NCI-H1694 (cell line): ENCODE measurements around the gene DNAH2.

ENCODE experiments used
- DNase-seq: peaks from one replicate; lab custom pipeline; 2025; lab: John Stamatoyannopoulos, UW

Gene DNAH2

GRCh38 chr17:7727886-7728285 lies 10.3 kb downstream of the DNAH2 start:
- DNase-seq: no peak

- no peak for DNase-seq
These were observed 12.3 kb downstream of the DNAH2 start for GRCh38 chr17:7729816-7730215.

- DNase-seq: no peak
These were observed 15.5 kb downstream of the DNAH2 start for GRCh38 chr17:7732981-7733539.

DNA sequence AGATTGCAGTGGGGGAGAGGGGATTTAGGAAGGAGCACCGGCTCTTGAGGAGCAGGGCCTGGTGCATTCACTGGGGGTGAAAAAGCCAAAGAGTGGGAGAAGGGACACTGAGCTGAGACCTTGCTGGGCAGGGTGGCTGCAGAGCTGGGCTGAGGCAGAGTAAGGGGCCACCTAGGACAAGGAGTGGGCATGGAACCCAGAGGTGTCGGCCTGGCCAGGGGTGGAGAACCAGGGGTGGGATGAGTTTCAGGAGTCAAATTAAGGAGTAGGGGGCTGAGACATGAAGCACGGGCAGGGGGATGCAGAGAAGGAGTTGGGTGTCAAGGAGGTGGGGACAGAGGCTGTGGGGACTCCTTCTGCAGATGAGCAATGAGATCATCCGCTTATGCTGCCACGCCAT lies 20.1 kb downstream of the DNAH2 start:
- DNase-seq: no peak

DNA sequence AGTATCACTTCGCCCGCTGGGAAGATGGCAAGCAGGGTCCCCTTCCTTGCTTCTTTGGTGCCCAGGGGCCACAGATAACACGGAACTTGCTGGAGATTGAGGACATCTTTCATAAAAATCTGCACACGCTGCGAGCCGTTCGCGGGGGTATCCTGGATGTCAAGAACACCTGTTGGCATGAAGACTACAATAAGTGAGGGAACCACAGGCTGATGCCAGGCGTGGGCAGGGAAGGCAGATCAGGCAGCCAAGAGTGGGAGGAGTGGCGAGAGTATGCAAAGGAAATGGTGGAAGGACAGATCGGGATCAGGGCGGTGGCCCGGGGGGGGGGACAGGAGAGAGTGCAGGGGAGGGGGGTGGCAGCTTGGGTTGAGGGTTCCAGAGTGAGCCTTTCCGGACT lies 22.2 kb downstream of the DNAH2 start:
- DNase-seq: no peak

GRCh38 chr17:7740481-7741001 lies 23.0 kb downstream of the DNAH2 start:
- DNase-seq: no peak

DNA sequence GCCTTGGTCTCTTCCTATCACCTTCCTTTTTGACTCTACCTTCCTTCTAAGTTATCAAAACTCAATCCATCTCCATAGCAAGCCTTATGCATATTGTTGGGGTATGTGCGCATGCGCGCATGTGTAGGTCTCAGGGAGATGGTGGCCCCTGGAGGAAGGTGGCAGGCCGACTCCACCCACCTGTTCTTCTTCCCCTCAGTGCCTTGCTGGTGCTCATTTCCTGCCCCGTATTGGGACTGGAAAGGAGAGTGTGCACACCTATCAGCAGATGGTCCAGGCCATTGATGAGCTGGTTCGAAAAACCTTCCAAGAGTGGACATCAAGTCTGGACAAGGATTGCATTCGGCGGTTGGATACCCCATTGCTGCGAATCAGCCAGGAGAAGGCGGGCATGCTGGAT lies 25.2 kb downstream of the DNAH2 start:
- DNase-seq: no peak

DNA sequence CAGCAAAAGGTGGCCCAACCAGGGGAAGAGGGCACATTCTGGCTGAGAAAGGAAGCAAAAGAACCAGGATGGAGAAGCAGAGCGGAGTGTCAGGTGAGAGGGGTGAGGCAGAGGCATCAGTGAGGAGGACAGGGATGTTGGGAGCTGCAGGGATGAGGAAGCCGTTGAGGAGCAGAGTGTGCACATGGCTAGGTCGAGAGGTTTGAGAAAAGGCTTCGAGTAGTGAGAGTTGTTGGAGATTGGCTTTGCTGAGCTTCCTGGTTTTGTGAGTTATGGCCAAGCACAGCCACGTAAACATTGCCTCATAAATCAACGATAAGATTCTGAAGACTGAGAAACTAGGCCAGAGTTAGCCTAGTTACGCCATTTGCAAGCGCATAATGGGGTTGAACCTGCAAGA lies 26.9 kb downstream of the DNAH2 start:
- DNase-seq: no peak

DNA sequence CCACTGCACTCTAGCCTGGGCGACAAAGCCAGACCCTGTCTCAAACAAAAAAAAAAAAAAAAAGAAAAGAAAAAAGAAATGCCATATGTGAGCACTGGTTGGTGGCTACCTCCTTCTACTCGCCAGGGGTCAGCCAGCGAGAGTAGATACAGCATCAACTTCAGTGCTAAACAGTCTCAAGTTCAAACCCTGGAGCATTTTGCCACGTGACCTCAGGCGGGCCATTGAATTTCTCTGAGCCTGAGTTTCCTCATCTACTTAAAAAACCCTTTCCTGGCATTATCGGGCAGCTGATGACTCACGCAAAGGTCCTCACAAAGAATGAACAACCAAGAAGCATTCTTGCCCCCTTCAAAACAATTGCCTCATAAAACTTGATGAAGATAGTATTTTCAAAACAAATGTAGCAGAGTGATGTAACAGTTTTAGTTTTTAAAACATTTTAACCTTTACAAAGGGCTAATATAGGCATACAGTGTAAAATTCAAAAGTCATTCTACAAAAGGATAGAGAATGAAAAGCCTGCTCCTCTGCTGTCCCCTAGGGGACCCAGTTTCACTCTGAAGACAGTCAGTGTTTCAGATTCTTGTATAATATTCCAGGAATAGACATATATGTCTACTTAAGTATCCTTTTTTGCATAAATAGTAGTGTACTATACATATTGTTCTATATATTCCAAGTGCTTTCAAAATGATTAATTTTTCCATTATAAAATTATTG lies 28.4 kb downstream of the DNAH2 start:
- no peak for DNase-seq

GRCh38 chr17:7747635-7748071 lies 30.1 kb downstream of the DNAH2 start:
- DNase-seq: no peak

GRCh38 chr17:7748076-7748775 lies 30.7 kb downstream of the DNAH2 start:
- no peak for DNase-seq

- DNase-seq: no peak
These were observed 32.8 kb downstream of the DNAH2 start for GRCh38 chr17:7750321-7750821.

DNA sequence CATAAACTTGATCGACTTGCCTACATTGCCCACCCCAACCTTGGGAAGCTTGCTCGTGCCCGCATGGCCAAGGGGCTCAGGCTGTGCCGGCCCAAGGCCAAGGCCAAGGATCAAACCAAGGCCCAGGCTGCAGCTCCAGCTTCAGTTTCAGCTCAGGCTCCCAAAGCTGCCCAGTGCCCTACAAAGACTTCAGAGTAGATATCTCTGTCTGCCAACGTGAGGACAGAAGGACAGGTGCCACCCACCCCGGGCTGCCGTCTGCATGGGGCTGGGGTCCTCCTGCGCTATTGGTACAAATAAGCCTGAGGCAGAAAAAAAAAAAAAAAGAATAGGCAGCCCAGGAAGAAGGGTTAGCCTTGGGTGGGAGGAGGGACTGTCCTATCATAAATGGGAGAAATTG lies 37.1 kb downstream of the DNAH2 start:
- DNase-seq: no peak

DNA sequence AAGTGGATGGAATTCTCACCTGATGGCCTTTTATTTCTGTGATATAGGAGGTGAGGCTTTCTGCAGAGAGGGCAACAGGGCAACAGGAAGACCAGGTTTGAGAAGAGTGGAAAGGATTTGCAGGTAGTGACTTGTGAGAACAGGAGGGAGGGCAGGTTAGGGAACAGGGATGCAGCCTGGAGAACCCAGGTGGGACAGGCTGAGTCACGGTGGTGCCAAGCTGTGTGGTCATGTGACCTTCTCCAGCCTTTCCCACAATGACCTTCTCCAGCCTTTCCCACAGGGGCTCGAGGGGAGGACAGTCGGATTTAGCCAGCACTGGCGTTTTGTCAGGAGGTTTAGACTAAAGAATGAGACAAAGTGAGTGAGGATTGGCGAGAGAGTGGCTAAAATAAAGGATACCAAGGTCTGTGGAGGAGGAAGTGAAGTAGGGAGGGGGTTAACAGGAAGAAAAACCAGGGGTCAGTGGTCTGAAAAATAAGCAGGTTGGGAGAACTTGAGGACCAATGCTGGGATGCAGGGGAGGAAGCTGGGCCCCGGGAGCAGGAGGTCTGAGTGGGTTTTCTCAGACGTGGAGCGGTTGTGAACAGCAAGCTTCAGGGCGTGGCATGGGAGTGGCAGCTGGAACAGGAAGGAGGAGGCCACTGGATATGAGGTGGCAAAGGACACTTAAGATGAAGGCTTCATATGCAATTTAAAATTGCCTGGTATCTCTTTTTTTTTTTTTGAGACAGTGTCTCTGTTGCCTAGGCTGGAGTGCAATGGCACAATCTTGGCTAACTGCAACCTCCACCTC lies 37.7 kb downstream of the DNAH2 start:
- no peak for DNase-seq

GRCh38 chr17:7756968-7757367 lies 39.4 kb downstream of the DNAH2 start:
- DNase-seq: no peak

- DNase-seq: no peak
These were observed 46.4 kb downstream of the DNAH2 start for GRCh38 chr17:7763919-7764318.

DNA sequence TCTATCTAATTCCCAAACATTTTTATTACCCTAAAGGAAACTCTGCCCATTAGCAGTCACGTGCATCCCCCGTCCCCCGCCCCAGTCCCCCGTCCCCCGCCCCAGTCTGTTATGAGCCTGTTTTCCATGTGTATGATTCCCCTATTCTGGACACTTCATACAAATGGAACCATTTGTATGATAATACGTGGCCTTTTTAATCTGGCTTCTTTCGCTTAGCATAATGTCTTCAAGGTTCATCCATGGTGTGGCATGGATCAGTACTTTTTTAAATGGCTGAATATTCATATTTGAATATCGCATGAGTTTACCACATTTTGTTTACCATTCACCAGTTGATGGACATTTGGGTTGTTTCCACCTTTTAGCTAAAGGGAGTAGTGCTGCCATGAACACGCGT lies 49.5 kb downstream of the DNAH2 start:
- no peak for DNase-seq

DNA sequence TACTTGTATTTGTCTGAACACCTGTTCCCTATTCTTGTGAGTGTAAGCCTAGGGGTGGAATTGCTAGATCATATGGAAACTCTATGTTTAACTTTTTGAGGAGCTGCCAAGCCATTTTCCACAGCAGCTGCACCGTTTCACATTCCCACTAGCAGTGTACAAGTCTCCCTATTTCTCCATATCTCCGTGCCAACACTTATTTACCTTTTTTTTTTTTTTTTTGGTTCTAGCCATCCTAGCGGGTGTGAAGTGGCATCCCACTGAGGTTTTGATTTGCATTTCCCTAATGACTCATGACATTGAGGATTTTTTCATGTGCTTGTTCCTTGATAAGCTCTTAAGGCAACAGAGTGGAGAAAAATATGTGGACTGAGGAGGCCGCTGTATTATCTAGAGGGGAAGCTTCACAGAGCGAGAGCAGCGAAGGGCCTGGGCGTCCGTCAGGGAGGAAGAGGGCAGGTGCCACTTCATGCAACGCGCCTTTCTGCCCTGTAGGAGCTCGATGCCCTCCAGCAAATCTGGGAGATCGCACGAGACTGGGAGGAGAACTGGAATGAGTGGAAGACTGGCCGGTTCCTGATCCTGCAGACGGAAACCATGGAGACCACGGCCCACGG lies 50.0 kb downstream of the DNAH2 start:
- DNase-seq: peak; percentile 33

GRCh38 chr17:7769854-7770253 lies 52.3 kb downstream of the DNAH2 start:
- DNase-seq: no peak

DNA sequence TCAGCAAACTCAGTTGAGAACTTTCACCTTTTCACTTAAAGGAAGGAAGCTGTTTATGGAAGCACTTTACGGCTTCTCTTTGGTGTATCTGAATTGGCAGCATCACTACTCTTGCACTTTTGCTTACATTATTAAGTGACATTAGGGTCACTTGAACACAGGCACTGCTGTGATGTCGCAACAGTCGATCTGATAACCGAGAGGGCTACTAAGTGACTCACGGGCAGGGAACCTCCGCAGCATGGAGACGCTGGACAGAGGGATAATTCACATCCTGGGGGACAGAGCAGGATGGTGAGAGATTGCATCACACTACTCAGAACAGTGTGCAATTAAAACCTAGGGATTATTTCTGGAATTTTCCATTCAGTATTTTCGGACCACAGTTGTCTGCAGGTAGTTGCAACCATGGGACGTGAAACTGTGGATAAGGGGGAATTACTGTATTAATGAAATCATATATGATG lies 56.5 kb downstream of the DNAH2 start:
- DNase-seq: no peak

DNA sequence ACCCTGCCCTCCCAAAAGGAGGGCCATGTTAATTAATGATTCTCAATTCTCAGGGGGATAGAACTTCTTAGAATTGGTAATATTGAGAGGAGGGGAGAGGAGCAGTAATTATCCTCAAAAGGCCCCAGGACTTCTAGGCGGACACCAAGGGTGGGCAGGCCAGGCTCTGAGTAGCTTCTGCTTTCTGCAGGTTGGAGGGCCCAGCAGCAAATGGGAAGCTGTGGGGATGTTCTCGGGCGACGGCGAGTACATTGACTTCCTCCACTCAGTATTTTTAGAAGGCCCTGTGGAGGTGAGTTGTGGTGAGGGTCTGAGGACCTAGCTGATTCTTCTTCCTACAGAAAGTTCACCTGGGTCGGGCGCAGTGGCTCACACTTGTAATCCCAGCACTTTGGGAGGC lies 57.5 kb downstream of the DNAH2 start:
- no peak for DNase-seq

GRCh38 chr17:7777017-7777416 lies 59.5 kb downstream of the DNAH2 start:
- no peak for DNase-seq
